CD4-positive, alpha-beta memory T cell (primary cell): Measurements from ENCODE around the gene PCSK9. TPM values are rescaled to one million over a fixed set of nuclear protein-coding genes. Genes with fewer than 3 reads are reported as not detected.
"Not testable (repeated sequence)": the region's sequence is repeated elsewhere in the genome, so short reads cannot be mapped to it uniquely, and the experiment has no call there.

Experiments
- CTCF ChIA-PET: fragments of 350-600 bp; sonication (Branson Sonifier 250); formaldehyde crosslinking; loops from one replicate; lab custom pipeline; 2021; ENCODE audit warnings: inconsistent platforms; ENCODE audit not compliant: partially characterized antibody; lab: Charles Lee
- POLR2A ChIA-PET: fragments of 350-600 bp; sonication (Branson Sonifier 250); formaldehyde crosslinking; loops from one replicate; lab custom pipeline; 2021; ENCODE audit not compliant: partially characterized antibody; lab: Charles Lee
- DNase-seq, 5 donors: peaks; one replicate each; pipeline versions ENCODE4 v3.0.0 to v3.0.0-alpha.2; 2020 to 2022; ENCODE audit warnings: mixed read lengths in 1 of 5
- H3K27ac ChIP-seq: one replicate; pipeline ENCODE4 v1.7.0; 2013; ENCODE audit warnings: low read depth, low read length
- H3K27me3 ChIP-seq: 2 replicates; pipeline ENCODE4 v1.7.0; 2013; ENCODE audit warnings: mild to moderate bottlenecking, low read length, moderate library complexity; ENCODE audit not compliant: insufficient read depth
- H3K36me3 ChIP-seq: 2 replicates; pipeline ENCODE4 v1.7.0; 2013; ENCODE audit warnings: mild to moderate bottlenecking, low read length, moderate library complexity; ENCODE audit not compliant: insufficient read depth
- H3K4me1 ChIP-seq: 2 replicates; pipeline ENCODE4 v1.7.0; 2013; ENCODE audit warnings: mild to moderate bottlenecking, low read length, moderate library complexity; ENCODE audit not compliant: insufficient read depth
- H3K4me3 ChIP-seq, 2 donors: one replicate each; pipeline ENCODE4 v1.7.0; 2013; ENCODE audit warnings: low read length in 2 of 2, mild to moderate bottlenecking in 1 of 2
- H3K9me3 ChIP-seq, 2 donors: one replicate each; pipeline ENCODE4 v1.7.0; 2013; ENCODE audit warnings: low read length in 2 of 2, control low read depth in 1 of 2; ENCODE audit not compliant: control insufficient read depth in 1 of 2
- H3K27ac Mint-ChIP-seq, 7 donors: one replicate each; pipeline ENCODE4 v1.8.0; 2020 to 2021; ENCODE audit warnings: mixed read lengths in 7 of 7, mild to moderate bottlenecking in 6 of 7, inconsistent platforms in 3 of 7, moderate library complexity in 3 of 7
- H3K27me3 Mint-ChIP-seq, 2 donors: one replicate each; pipeline ENCODE4 v1.8.0; 2020 to 2021; ENCODE audit warnings: mixed read lengths in 2 of 2
- H3K36me3 Mint-ChIP-seq, 2 donors: one replicate each; pipeline ENCODE4 v1.8.0; 2020 to 2021; ENCODE audit warnings: mixed read lengths in 2 of 2, inconsistent platforms in 1 of 2, mild to moderate bottlenecking in 1 of 2
- H3K4me1 Mint-ChIP-seq, 4 donors: one replicate each; pipeline ENCODE4 v1.8.0; 2020 to 2021; ENCODE audit warnings: mixed read lengths in 4 of 4, mild to moderate bottlenecking in 1 of 4
- H3K4me3 Mint-ChIP-seq, 8 donors: one replicate each; pipeline ENCODE4 v1.8.0; 2020 to 2021; ENCODE audit warnings: mixed read lengths in 8 of 8, mild to moderate bottlenecking in 7 of 8, moderate library complexity in 6 of 8, inconsistent platforms in 3 of 8
- H3K9me3 Mint-ChIP-seq, 8 donors: one replicate each; pipeline ENCODE4 v1.8.0; 2020 to 2021; ENCODE audit warnings: mixed read lengths in 8 of 8, mild to moderate bottlenecking in 5 of 8, inconsistent platforms in 3 of 8, moderate library complexity in 1 of 8
- intact Hi-C: fragments of 100-400 bp; cut with micrococcal nuclease; formaldehyde crosslinking; loops from one replicate; pipeline ENCODE4 v1.15.1; 2023
- polyA plus RNA-seq, 2 donors: library from polyadenylated mRNA; unstranded; fragments of 300-500 nt; fragmentation: Illumina TruSeq; gene quantifications; one replicate each; pipeline ENCODE4 v1.2.3, GENCODE V29; 2021
- total RNA-seq, 2 experiments: library from RNA; stranded (reverse); gene quantifications; one replicate each; pipeline ENCODE4 v1.2.3, GENCODE V29; 2021

The PCSK9 gene
- total and polyA plus RNA-seq, 4 experiments from 2014 or later = not detected

- no peaks in the 10 kb centered on the region for H3K4me1 Mint-ChIP-seq
- H3K4me3 ChIP-seq = no peak overlapping the region
- ChIA-PET POLR2A (interaction anchor here (0.6 kb wide), 1 partner anchor 31 kb away, joined by 4 read pairs; no protein-coding TSS in a partner anchor), CTCF (interaction anchor here (0.6 kb wide), 1 partner anchor 13 kb away, joined by 3 read pairs; no protein-coding TSS in a partner anchor)
- H3K27me3 Mint-ChIP-seq = no peaks in the 10 kb centered on the region
- H3K27ac ChIP-seq = no peak overlapping the region
- no peak for DNase-seq
- H3K27me3 ChIP-seq = no peaks in the 10 kb centered on the region
- no peaks in the 10 kb centered on the region for H3K4me1 ChIP-seq
- peak overlapping the region in 1 of 8 donors; percentile 41 for H3K4me3 Mint-ChIP-seq
- H3K36me3 ChIP-seq = peaks cover 81% of the 10 kb centered on the region
- intact Hi-C loops = no loop called here
- peak overlapping the region in 1 of 7 donors; percentile 57 for H3K27ac Mint-ChIP-seq
- no peaks in the 10 kb centered on the region for H3K9me3 Mint-ChIP-seq
- no peaks in the 10 kb centered on the region for H3K9me3 ChIP-seq
- H3K36me3 Mint-ChIP-seq = peaks cover 63 to 87% of the 10 kb centered on the region in 2 donors
These were observed 64.5 kb downstream of the PCSK9 start for GRCh38 chr1:55103891-55104290.

- Histone ChIP-seq H3K27ac (no peak overlapping the region), H3K4me1 (no peaks in the 10 kb centered on the region), H3K4me3 (no peak overlapping the region), H3K27me3 (no peaks in the 10 kb centered on the region), H3K36me3 (peaks cover 87% of the 10 kb centered on the region), H3K9me3 (no peaks in the 10 kb centered on the region)
- Mint-ChIP-seq H3K4me3 (no peak overlapping the region), H3K27me3 (no peaks in the 10 kb centered on the region), H3K9me3 (no peaks in the 10 kb centered on the region), H3K4me1 (no peaks in the 10 kb centered on the region), H3K36me3 (peaks cover 74 to 82% of the 10 kb centered on the region in 2 donors), H3K27ac (peak overlapping the region in 1 of 7 donors; percentile 55)
- ChIA-PET POLR2A (no interaction called here), CTCF (no interaction called here)
- no peak for DNase-seq
- intact Hi-C loops = no loop called here
These were observed 67.8 kb downstream of the PCSK9 start for GRCh38 chr1:55107101-55107500.

GRCh38 chr1:55109005-55109404, 69.7 kb downstream of the PCSK9 start:
- H3K9me3 ChIP-seq, intact Hi-C loops, DNase-seq, H3K9me3 Mint-ChIP-seq, POLR2A ChIA-PET, H3K27me3 ChIP-seq, H3K4me1 ChIP-seq, H3K4me1 Mint-ChIP-seq, H3K27me3 Mint-ChIP-seq, H3K4me3 ChIP-seq, CTCF ChIA-PET, H3K4me3 Mint-ChIP-seq, H3K27ac ChIP-seq: not testable (repeated sequence)
- Mint-ChIP-seq H3K36me3 (peaks cover 79 to 84% of the 10 kb centered on the region in 2 donors), H3K27ac (peak overlapping the region in 2 of 7 donors; percentile 42 to 44)
- H3K36me3 ChIP-seq = peaks cover 75% of the 10 kb centered on the region

Other genes with a start within 250 kb of the PCSK9 start
- 10 to 100 TPM; 18.6 to 19.0 TPM for gene TTC22, start 238.2 kb upstream of the PCSK9 start, total RNA-seq
- 1 to 10 TPM; 1.4 to 5.5 TPM for gene TTC22, start 238.2 kb upstream of the PCSK9 start, polyA plus RNA-seq
- gene DHCR24, start 152.4 kb upstream of the PCSK9 start, total RNA-seq = 1 to 10 TPM; 7.1 to 7.6 TPM
- 1 to 10 TPM; 5.9 to 9.9 TPM for gene DHCR24, start 152.4 kb upstream of the PCSK9 start, polyA plus RNA-seq
- gene TMEM61, start 58.9 kb upstream of the PCSK9 start, total RNA-seq = not detected
- not detected for gene TMEM61, start 58.9 kb upstream of the PCSK9 start, polyA plus RNA-seq
- not detected for gene BSND, start 40.6 kb upstream of the PCSK9 start, total RNA-seq
- not detected for gene BSND, start 40.6 kb upstream of the PCSK9 start, polyA plus RNA-seq
- 10 to 100 TPM; 73.2 to 74.2 TPM for gene USP24, start 175.8 kb downstream of the PCSK9 start, total RNA-seq
- gene USP24, start 175.8 kb downstream of the PCSK9 start, polyA plus RNA-seq = 10 to 100 TPM in 1 of 2 donors, 1 to 10 TPM in 1; 1.6 to 10.9 TPM